Calu3 (cell line): ENCODE data around the gene SIAH3. TPM values are rescaled to one million over a fixed set of nuclear protein-coding genes. Genes with fewer than 3 reads are reported as not detected.

Source experiments
- BruUV-seq: library from RNA; stranded (reverse); fragments of 400-500 nt; replicated peaks from 2 replicates; lab custom pipeline; 2021; lab: Mats Ljungman, UMichigan
- CTCF ChIA-PET: fragments of 300-600 bp; sonication (Branson Sonifier 250); formaldehyde crosslinking; loops from one replicate; lab custom pipeline; 2022; ENCODE audit warnings: antibody characterized with exemption; lab: Charles Lee
- DNase-seq: peaks from one replicate; pipeline ENCODE4 v3.0.0; 2022
- H3K27ac Mint-ChIP-seq: one replicate; pipeline ENCODE4 v1.8.0; 2022; ENCODE audit warnings: mixed read lengths; ENCODE audit not compliant: unreplicated experiment
- H3K27me3 Mint-ChIP-seq: one replicate; pipeline ENCODE4 v1.8.0; 2022; ENCODE audit warnings: mixed read lengths; ENCODE audit not compliant: unreplicated experiment
- H3K36me3 Mint-ChIP-seq: one replicate; pipeline ENCODE4 v1.8.0; 2022; ENCODE audit warnings: mild to moderate bottlenecking, moderate library complexity, mixed read lengths; ENCODE audit not compliant: insufficient read depth, unreplicated experiment
- H3K4me1 Mint-ChIP-seq: one replicate; pipeline ENCODE4 v1.8.0; 2022; ENCODE audit warnings: mild to moderate bottlenecking, low read depth, mixed read lengths; ENCODE audit not compliant: unreplicated experiment
- H3K4me3 Mint-ChIP-seq: one replicate; pipeline ENCODE4 v1.8.0; 2022; ENCODE audit warnings: mild to moderate bottlenecking, low read depth, moderate library complexity, mixed read lengths; ENCODE audit not compliant: unreplicated experiment
- H3K9me3 Mint-ChIP-seq: one replicate; pipeline ENCODE4 v1.8.0; 2022; ENCODE audit warnings: low read depth, mixed read lengths; ENCODE audit not compliant: unreplicated experiment
- intact Hi-C: fragments of 100-400 bp; cut with micrococcal nuclease; formaldehyde crosslinking; loops from one replicate; pipeline ENCODE4 v1.10.0; 2022; ENCODE audit not compliant: unreplicated experiment
- total RNA-seq: library from RNA; stranded (reverse); gene quantifications from 2 replicates; pipeline ENCODE4 v1.2.3, GENCODE V29; 2022
- TF ChIP-seq, protein P1 (sequence below): fragments of 200-600 bp; IDR thresholded peaks from one replicate; pipeline ENCODE4 v1.8.0; 2022; ENCODE audit warnings: antibody characterized with exemption; ENCODE audit not compliant: unreplicated experiment

Gene SIAH3
- total RNA-seq, 1 experiment from 2014 or later, result not detected

DNA sequence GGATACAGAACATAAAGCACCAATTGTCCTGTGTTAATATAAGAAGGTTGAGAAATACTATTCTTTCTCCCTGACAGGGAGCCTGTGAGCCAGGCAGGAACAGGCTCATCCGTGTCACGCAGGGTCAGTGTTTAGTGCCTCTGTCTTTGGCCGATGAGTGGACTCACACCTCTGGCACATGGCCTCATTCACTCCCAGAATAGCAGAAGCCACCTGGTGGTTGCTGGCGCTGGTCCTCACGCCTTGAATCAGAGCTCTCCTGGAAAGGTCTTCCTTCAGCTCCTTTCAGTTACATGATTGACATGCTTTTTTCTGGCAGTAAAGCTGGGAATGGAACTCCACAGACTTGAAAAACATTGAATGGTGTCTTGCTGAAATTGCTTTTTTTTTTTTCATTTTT is 28.1 kb upstream of the SIAH3 start:
- H3K4me1 Mint-ChIP-seq, result peaks cover 15% of the 10 kb centered on the region
- TF ChIP-seq, protein P1, sequence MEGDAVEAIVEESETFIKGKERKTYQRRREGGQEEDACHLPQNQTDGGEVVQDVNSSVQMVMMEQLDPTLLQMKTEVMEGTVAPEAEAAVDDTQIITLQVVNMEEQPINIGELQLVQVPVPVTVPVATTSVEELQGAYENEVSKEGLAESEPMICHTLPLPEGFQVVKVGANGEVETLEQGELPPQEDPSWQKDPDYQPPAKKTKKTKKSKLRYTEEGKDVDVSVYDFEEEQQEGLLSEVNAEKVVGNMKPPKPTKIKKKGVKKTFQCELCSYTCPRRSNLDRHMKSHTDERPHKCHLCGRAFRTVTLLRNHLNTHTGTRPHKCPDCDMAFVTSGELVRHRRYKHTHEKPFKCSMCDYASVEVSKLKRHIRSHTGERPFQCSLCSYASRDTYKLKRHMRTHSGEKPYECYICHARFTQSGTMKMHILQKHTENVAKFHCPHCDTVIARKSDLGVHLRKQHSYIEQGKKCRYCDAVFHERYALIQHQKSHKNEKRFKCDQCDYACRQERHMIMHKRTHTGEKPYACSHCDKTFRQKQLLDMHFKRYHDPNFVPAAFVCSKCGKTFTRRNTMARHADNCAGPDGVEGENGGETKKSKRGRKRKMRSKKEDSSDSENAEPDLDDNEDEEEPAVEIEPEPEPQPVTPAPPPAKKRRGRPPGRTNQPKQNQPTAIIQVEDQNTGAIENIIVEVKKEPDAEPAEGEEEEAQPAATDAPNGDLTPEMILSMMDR, result peak; percentile 12
- H3K4me3 Mint-ChIP-seq, result no peak overlapping the region
- H3K36me3 Mint-ChIP-seq, result no peaks in the 10 kb centered on the region
- no peak overlapping the region for H3K27ac Mint-ChIP-seq
- peaks cover 11% of the 10 kb centered on the region for H3K27me3 Mint-ChIP-seq
- no TSS peak for BruUV-seq
- DNase-seq, result peak; percentile 43
- intact Hi-C loops, result loop anchor here (5.0 kb wide), 1 partner anchor 72 kb away; no protein-coding TSS in a partner anchor
- no peaks in the 10 kb centered on the region for H3K9me3 Mint-ChIP-seq
- CTCF ChIA-PET, result interaction anchor here (1.0 kb wide), 1 partner anchor 72 kb away, joined by 8 read pairs; no protein-coding TSS in a partner anchor

DNA sequence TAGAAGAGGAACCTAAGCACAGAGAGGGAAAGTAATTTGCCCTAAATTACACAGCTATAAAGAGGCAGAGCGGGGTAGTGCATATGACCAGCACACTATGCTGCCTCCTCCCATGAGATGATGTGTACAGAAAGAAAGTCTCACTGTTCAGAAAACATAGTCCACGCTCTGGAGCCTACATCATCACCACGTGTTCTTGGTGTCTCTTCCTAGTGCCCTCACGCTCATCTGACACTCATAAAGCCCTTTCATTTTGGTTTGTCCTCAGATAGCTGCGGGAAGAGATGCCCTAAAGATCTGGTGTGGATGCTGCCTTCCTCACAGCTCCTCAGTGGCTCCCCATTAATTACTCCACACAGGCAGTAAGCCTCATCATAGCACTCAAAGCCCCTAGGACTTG is 27.4 kb upstream of the SIAH3 start:
- no peaks in the 10 kb centered on the region for H3K9me3 Mint-ChIP-seq
- H3K36me3 Mint-ChIP-seq, result no peaks in the 10 kb centered on the region
- TF ChIP-seq, protein P1, result no peak
- DNase-seq, result no peak
- no peak overlapping the region for H3K27ac Mint-ChIP-seq
- no peak overlapping the region for H3K4me3 Mint-ChIP-seq
- H3K4me1 Mint-ChIP-seq, result peaks cover 18% of the 10 kb centered on the region
- no TSS peak for BruUV-seq
- H3K27me3 Mint-ChIP-seq, result peaks cover 4% of the 10 kb centered on the region
- intact Hi-C loops, result no loop called here
- CTCF ChIA-PET, result no interaction called here

DNA sequence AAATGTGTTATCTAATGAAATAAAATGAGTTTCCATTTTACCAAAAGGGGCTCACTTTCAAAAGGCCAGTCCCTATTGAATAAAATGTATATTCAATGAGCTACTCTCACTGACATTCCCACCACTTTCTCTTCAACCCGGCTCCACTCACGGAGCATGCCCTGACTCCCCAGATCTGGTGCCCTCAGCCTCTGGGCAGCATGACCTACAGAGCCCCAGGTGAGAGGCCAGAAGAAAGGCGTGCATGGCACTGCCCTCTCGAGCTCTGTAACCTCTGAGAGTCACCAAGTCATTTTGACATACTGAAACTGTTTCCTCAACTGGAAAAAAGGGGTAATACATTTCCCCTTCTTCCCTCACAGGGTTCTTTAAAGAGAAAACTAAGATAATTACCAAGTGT is 25.2 kb upstream of the SIAH3 start:
- BruUV-seq, result no TSS peak
- intact Hi-C loops, result no loop called here
- no peaks in the 10 kb centered on the region for H3K9me3 Mint-ChIP-seq
- no peaks in the 10 kb centered on the region for H3K27me3 Mint-ChIP-seq
- peaks cover 31% of the 10 kb centered on the region for H3K4me1 Mint-ChIP-seq
- H3K27ac Mint-ChIP-seq, result no peak overlapping the region
- DNase-seq, result no peak
- H3K36me3 Mint-ChIP-seq, result no peaks in the 10 kb centered on the region
- TF ChIP-seq, protein P1, result no peak
- no peak overlapping the region for H3K4me3 Mint-ChIP-seq
- CTCF ChIA-PET, result no interaction called here

DNA sequence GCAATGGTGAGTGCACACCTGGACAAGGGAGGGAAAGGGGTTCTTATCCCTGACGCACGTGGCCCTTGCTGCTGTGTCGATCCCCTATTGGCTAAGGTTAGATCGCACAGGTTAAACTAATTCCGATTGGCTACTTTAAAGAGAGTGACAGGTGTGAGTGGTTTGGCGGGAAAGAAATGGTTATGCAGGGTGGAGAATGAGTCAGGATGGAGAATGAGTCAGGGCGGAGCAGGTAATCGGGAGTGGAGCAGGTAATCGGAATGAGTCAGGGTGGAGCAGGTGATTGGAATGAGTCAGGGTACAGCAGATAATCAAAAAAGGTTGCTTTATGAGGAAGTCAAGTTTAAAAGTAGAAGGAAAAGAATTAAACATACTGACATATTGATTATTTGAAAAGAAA is 24.4 kb upstream of the SIAH3 start:
- Mint-ChIP-seq H3K9me3 (no peaks in the 10 kb centered on the region), H3K36me3 (no peaks in the 10 kb centered on the region), H3K4me1 (peaks cover 39% of the 10 kb centered on the region), H3K4me3 (no peak overlapping the region), H3K27ac (peak overlapping the region; percentile 27), H3K27me3 (no peaks in the 10 kb centered on the region)
- TF ChIP-seq, protein P1, result no peak
- peak; percentile 45 for DNase-seq
- intact Hi-C loops, result no loop called here
- no TSS peak for BruUV-seq
- CTCF ChIA-PET, result no interaction called here
